HCT116 (cell line): ENCODE measurements around the gene CDC6. TPM values are rescaled to one million over a fixed set of nuclear protein-coding genes. Genes with fewer than 3 reads are reported as not detected.

Source experiments
- ATAC-seq: fragments of 200-7000 bp; cut with Tn5 transposase; 2 replicates; pipeline ENCODE4 v1.9.1; 2020; ENCODE audit warnings: mild to moderate bottlenecking, moderate library complexity
- BruUV-seq: library from RNA; stranded (reverse); fragments of 400-500 nt; replicated peaks from 2 replicates; lab custom pipeline; 2021; lab: Mats Ljungman, UMichigan
- CTCF ChIA-PET: fragments of 300-600 bp; sonication (Branson Sonifier 250); formaldehyde crosslinking; loops from one replicate; lab custom pipeline; 2021; ENCODE audit warnings: antibody characterized with exemption; lab: Charles Lee
- POLR2A ChIA-PET: fragments of 300-600, 350-600 bp; sonication (Branson Sonifier 250); formaldehyde crosslinking; loops from one replicate; lab custom pipeline; 2021; ENCODE audit warnings: antibody characterized with exemption; lab: Charles Lee
- RAD21 ChIA-PET, 2 experiments: fragments of 300-600 bp; sonication (Branson Sonifier 250); formaldehyde crosslinking; loops; one replicate each; lab custom pipeline; 2023; ENCODE audit warnings: low total read pairs in 2 of 2; ENCODE audit not compliant: uncharacterized antibody in 2 of 2, unreplicated experiment in 2 of 2, low non-redundant PET in 1 of 2; lab: Charles Lee
- DNase-seq: peaks from one replicate; pipeline ENCODE4 v3.0.0-alpha.2; 2010; ENCODE audit warnings: low read depth, low spot score
- H2AFZ ChIP-seq: fragments of 200-600 bp; shearing (Covaris generic), sonication (generic); 2 replicates; pipeline ENCODE4 v1.6.1; 2017; ENCODE audit warnings: low read depth, mixed run types, mixed read lengths, antibody characterized with exemption, low read length; ENCODE audit not compliant: poor library complexity, severe bottlenecking
- H3K27ac ChIP-seq: 2 replicates; pipeline ENCODE4 v1.5.1; 2012; ENCODE audit warnings: low read depth, low read length
- H3K27me3 ChIP-seq: fragments of 200-600 bp; sonication (generic); 2 replicates; pipeline ENCODE4 v1.6.1; 2016; ENCODE audit warnings: mixed run types, low read length, mixed read lengths; ENCODE audit not compliant: insufficient read depth
- H3K36me3 ChIP-seq, 2 experiments: fragments of 200-500 bp in 1 of 2; fragments of 200-600 bp in 1 of 2; sonication (Bioruptor generic) in 1 of 2; sonication (generic) in 1 of 2; 2 replicates each; pipeline versions ENCODE4 v1.5.1 to v1.6.1; 2014 to 2016; ENCODE audit warnings: low read length in 2 of 2, inconsistent platforms in 1 of 2, mixed read lengths in 1 of 2, mixed run types in 1 of 2; ENCODE audit not compliant: insufficient read depth in 2 of 2, control insufficient read depth in 1 of 2
- H3K4me1 ChIP-seq, 2 experiments: fragments of 200-600 bp in 1 of 2; sonication (generic) in 1 of 2; 2 replicates each; pipeline versions ENCODE4 v1.5.1 to v1.6.1; 2012 to 2017; ENCODE audit warnings: low read length in 2 of 2, inconsistent platforms in 1 of 2, mild to moderate bottlenecking in 1 of 2, mixed read lengths in 1 of 2, mixed run types in 1 of 2, moderate library complexity in 1 of 2; ENCODE audit not compliant: insufficient read depth in 2 of 2, control insufficient read depth in 1 of 2
- H3K4me2 ChIP-seq: fragments of 200-600 bp; sonication (generic); 2 replicates; pipeline ENCODE4 v1.6.1; 2017; ENCODE audit warnings: mixed run types, low read length, mixed read lengths
- H3K4me3 ChIP-seq, 2 experiments: fragments of 200-600 bp in 1 of 2; sonication (generic) in 1 of 2; replicated peaks in 1 of 2; 2 replicates each; pipeline ENCODE4 v1.5.1; 2011 to 2016; ENCODE audit warnings: low read length in 2 of 2, control low read depth in 1 of 2, low read depth in 1 of 2, mild to moderate bottlenecking in 1 of 2, mixed read lengths in 1 of 2, mixed run types in 1 of 2
- H3K79me2 ChIP-seq: fragments of 200-600 bp; sonication (generic); 2 replicates; pipeline ENCODE4 v1.6.1; 2017; ENCODE audit warnings: mild to moderate bottlenecking, mixed run types, low read length, moderate library complexity, mixed read lengths; ENCODE audit not compliant: insufficient read depth
- H3K9ac ChIP-seq: fragments of 200-600 bp; sonication (generic); 2 replicates; pipeline ENCODE4 v1.6.1; 2016; ENCODE audit warnings: low read length, mixed read lengths
- H3K9me2 ChIP-seq: fragments of 200-600 bp; sonication (generic), shearing (Covaris generic); 2 replicates; pipeline ENCODE4 v1.6.1; 2017; ENCODE audit warnings: mixed run types, mild to moderate bottlenecking, moderate library complexity; ENCODE audit not compliant: insufficient read depth
- H3K9me3 ChIP-seq, 2 experiments: fragments of 200-500 bp in 1 of 2; fragments of 200-600 bp in 1 of 2; sonication (Bioruptor generic) in 1 of 2; sonication (generic) in 1 of 2; 2 replicates each; pipeline ENCODE4 v1.6.1; 2014 to 2017; ENCODE audit warnings: low read length in 2 of 2, mixed read lengths in 2 of 2, inconsistent platforms in 1 of 2, low read depth in 1 of 2, mild to moderate bottlenecking in 1 of 2, mixed run types in 1 of 2, moderate library complexity in 1 of 2; ENCODE audit not compliant: control insufficient read depth in 1 of 2, insufficient read depth in 1 of 2
- H4K20me1 ChIP-seq: fragments of 200-600 bp; sonication (generic), shearing (Covaris generic); 2 replicates; pipeline ENCODE4 v1.6.1; 2017; ENCODE audit warnings: mixed run types, mild to moderate bottlenecking, moderate library complexity; ENCODE audit not compliant: insufficient read depth
- EZH2 ChIP-seq: fragments of 200-600 bp; sonication (generic); IDR thresholded peaks from 2 replicates; pipeline ENCODE4 v1.6.1; 2017; ENCODE audit warnings: antibody characterized with exemption, mixed run types
- FOSL1 ChIP-seq: IDR thresholded peaks from 2 replicates; pipeline ENCODE4 v1.6.1; 2012; ENCODE audit warnings: low read depth
- JUND ChIP-seq: IDR thresholded peaks from 2 replicates; pipeline ENCODE4 v1.6.1; 2012
- MAX ChIP-seq: IDR thresholded peaks from 2 replicates; pipeline ENCODE4 v1.6.1; 2012
- POLR2AphosphoS5 ChIP-seq: IDR thresholded peaks from 2 replicates; pipeline ENCODE4 v1.6.1; 2011; ENCODE audit warnings: mild to moderate bottlenecking, low read depth, low read length, moderate library complexity
- SRF ChIP-seq: IDR thresholded peaks from 2 replicates; pipeline ENCODE4 v1.6.1; 2012; ENCODE audit warnings: low read depth
- intact Hi-C: fragments of 100-400 bp; cut with micrococcal nuclease; formaldehyde crosslinking; loops from 2 replicates; pipeline ENCODE4 v1.10.0; 2022
- total RNA-seq: library from RNA; stranded (reverse); gene quantifications from one replicate; pipeline ENCODE4 v1.2.1, GENCODE V29; 2021; ENCODE audit not compliant: unreplicated experiment
- TF ChIP-seq, protein P1 (sequence below): IDR thresholded peaks from 2 replicates; pipeline ENCODE4 v1.6.1; 2012; ENCODE audit warnings: low read depth
- TF ChIP-seq, protein P2 (sequence below): IDR thresholded peaks from 2 replicates; pipeline ENCODE4 v1.6.1; 2012
- TF ChIP-seq, protein P3 (sequence below): IDR thresholded peaks from 2 replicates; pipeline ENCODE4 v1.6.1; 2011; ENCODE audit warnings: mild to moderate bottlenecking, low read length, moderate library complexity; ENCODE audit not compliant: insufficient replicate concordance; ENCODE audit errors: extremely low read depth

The CDC6 gene
- total RNA-seq, 1 experiment from 2014 or later: 117 TPM

DNA sequence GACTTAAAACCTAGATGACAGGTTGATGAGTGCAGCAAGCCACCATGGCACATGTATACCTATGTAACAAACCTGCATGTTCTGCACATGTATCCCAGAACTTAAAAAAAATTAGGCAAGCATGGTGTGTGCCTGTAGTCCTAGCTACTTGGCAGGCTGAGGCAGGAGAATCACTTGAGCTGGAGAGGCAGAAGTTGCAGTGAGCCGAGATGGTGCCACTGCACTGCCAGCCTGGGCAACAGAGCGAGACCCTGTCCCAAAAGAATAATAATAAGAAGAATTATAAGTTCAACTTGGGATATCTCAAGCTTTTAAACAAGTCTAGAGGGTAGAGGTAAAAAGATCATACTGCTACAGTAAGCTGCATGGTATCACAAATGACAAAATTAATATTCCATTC is 9.8 kb downstream of the CDC6 start:
- TF ChIP-seq, protein P1, sequence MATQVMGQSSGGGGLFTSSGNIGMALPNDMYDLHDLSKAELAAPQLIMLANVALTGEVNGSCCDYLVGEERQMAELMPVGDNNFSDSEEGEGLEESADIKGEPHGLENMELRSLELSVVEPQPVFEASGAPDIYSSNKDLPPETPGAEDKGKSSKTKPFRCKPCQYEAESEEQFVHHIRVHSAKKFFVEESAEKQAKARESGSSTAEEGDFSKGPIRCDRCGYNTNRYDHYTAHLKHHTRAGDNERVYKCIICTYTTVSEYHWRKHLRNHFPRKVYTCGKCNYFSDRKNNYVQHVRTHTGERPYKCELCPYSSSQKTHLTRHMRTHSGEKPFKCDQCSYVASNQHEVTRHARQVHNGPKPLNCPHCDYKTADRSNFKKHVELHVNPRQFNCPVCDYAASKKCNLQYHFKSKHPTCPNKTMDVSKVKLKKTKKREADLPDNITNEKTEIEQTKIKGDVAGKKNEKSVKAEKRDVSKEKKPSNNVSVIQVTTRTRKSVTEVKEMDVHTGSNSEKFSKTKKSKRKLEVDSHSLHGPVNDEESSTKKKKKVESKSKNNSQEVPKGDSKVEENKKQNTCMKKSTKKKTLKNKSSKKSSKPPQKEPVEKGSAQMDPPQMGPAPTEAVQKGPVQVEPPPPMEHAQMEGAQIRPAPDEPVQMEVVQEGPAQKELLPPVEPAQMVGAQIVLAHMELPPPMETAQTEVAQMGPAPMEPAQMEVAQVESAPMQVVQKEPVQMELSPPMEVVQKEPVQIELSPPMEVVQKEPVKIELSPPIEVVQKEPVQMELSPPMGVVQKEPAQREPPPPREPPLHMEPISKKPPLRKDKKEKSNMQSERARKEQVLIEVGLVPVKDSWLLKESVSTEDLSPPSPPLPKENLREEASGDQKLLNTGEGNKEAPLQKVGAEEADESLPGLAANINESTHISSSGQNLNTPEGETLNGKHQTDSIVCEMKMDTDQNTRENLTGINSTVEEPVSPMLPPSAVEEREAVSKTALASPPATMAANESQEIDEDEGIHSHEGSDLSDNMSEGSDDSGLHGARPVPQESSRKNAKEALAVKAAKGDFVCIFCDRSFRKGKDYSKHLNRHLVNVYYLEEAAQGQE: no peak
- no peak for TF ChIP-seq JUND
- TF ChIP-seq, protein P2, sequence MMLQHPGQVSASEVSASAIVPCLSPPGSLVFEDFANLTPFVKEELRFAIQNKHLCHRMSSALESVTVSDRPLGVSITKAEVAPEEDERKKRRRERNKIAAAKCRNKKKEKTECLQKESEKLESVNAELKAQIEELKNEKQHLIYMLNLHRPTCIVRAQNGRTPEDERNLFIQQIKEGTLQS: no peak
- TF ChIP-seq, all 23 proteins: peak for 0
- no peak overlapping the region for H3K9ac ChIP-seq
- POLR2A ChIA-PET: no interaction called here
- no peaks in the 10 kb centered on the region for H3K27me3 ChIP-seq
- H3K4me3 ChIP-seq: no peak overlapping the region
- DNase-seq: no peak
- peaks cover 59% of the 10 kb centered on the region for H3K79me2 ChIP-seq
- no peak overlapping the region for H3K27ac ChIP-seq
- H3K4me1 ChIP-seq: no peaks in the 10 kb centered on the region
- intact Hi-C loops: no loop called here
- RAD21 ChIA-PET: no interaction called here
- no peaks in the 10 kb centered on the region for H3K9me2 ChIP-seq
- no peak overlapping the region for H3K4me2 ChIP-seq
- ATAC-seq: no peak
- H4K20me1 ChIP-seq: peaks cover 5% of the 10 kb centered on the region; the same call in 1 of the 2 replicates
- H3K9me3 ChIP-seq: no peaks in the 10 kb centered on the region
- H2AFZ ChIP-seq: no peak overlapping the region
- peaks cover 58 to 89% of the 10 kb centered on the region in 2 experiments for H3K36me3 ChIP-seq
- BruUV-seq: no TSS peak
- CTCF ChIA-PET: no interaction called here

- no peak overlapping the region for H3K4me3 ChIP-seq
- ATAC-seq: no peak
- H3K9me3 ChIP-seq: no peaks in the 10 kb centered on the region
- intact Hi-C loops: no loop called here
- ChIA-PET RAD21 (no interaction called here), POLR2A (interaction anchor here (1.7 kb wide), 1 partner anchor 8 kb away, joined by 3 read pairs; no protein-coding TSS in a partner anchor), CTCF (interaction anchor here (1.5 to 10.5 kb wide), 2 partner anchors 55 to 59 kb away, joined by 4 to 107 read pairs; no protein-coding TSS in a partner anchor)
- H3K27me3 ChIP-seq: no peaks in the 10 kb centered on the region
- peaks cover 16% of the 10 kb centered on the region; the same call in 1 of the 2 replicates for H4K20me1 ChIP-seq
- peaks cover 57 to 91% of the 10 kb centered on the region in 2 experiments for H3K36me3 ChIP-seq
- H3K4me1 ChIP-seq: peaks cover 0 to 3% of the 10 kb centered on the region in 2 experiments; a peak in 1 of 4 replicates
- H3K27ac ChIP-seq: no peak overlapping the region
- H3K79me2 ChIP-seq: peaks cover 62% of the 10 kb centered on the region
- no peak overlapping the region for H3K9ac ChIP-seq
- BruUV-seq: no TSS peak
- DNase-seq: no peak
- no peak overlapping the region for H3K4me2 ChIP-seq
- no peaks in the 10 kb centered on the region for H3K9me2 ChIP-seq
- H2AFZ ChIP-seq: no peak overlapping the region
- no peak for TF ChIP-seq EZH2
- TF ChIP-seq SRF: no peak
- no peak for TF ChIP-seq MAX
- no peak for TF ChIP-seq POLR2AphosphoS5
- TF ChIP-seq, protein P1: no peak
- TF ChIP-seq, protein P3, sequence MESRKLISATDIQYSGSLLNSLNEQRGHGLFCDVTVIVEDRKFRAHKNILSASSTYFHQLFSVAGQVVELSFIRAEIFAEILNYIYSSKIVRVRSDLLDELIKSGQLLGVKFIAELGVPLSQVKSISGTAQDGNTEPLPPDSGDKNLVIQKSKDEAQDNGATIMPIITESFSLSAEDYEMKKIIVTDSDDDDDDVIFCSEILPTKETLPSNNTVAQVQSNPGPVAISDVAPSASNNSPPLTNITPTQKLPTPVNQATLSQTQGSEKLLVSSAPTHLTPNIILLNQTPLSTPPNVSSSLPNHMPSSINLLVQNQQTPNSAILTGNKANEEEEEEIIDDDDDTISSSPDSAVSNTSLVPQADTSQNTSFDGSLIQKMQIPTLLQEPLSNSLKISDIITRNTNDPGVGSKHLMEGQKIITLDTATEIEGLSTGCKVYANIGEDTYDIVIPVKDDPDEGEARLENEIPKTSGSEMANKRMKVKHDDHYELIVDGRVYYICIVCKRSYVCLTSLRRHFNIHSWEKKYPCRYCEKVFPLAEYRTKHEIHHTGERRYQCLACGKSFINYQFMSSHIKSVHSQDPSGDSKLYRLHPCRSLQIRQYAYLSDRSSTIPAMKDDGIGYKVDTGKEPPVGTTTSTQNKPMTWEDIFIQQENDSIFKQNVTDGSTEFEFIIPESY: no peak
- TF ChIP-seq FOSL1: no peak
These were observed 11.0 kb downstream of the CDC6 start for GRCh38 chr17:40298726-40299125.
